Measurements from ENCODE around the gene MRPS11. TPM values are rescaled to one million over a fixed set of nuclear protein-coding genes. Genes with fewer than 3 reads are reported as not detected.

Gene MRPS11
- total and polyA plus RNA-seq, 2 of the 8 experiments (the other 6 are each of a cell fraction or from before 2014, with no cell fraction given): 41.4 to 59.2 TPM

DNA sequence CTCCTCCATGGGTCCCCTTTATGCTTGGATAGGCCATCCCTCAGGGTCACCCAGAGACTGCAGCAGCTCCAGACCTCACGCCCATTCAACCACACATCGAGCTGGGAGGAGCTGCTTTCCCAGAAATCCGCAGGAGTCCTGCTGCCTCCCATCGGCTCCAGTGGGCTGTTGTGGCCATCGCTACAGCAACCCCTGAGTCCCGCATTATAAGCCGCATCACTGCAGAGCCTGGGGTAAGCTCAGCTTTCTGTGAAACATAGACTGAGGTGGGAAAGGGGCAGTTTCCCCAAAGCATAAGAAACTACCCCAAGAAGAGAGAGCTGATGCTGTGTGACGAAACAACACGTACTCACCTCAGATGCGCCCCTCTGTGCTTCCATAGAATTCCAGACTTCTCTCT lies 36.1 kb upstream of the MRPS11 start:
- H3K18ac ChIP-seq (ENCODE audit: extremely low read depth, low read length): no peak overlapping the region
- no peak overlapping the region for H3K27ac ChIP-seq (ENCODE audit: low read depth, low read length)
- FAIRE-seq (no peak), DNase-seq (ENCODE audit: low read depth in 1 of 2, low spot score in 2 of 2) (no peak)
- POLR2A ChIA-PET (ENCODE audit: partially characterized antibody): no interaction called here
- H2BK120ac ChIP-seq (replicated peaks; ENCODE audit: low read depth, low read length): no peak overlapping the region
- H4K8ac ChIP-seq (ENCODE audit: extremely low read depth, insufficient read depth, low read length): no peak overlapping the region
- H2BK12ac ChIP-seq (ENCODE audit: low read depth, low read length): no peak overlapping the region
- no peaks in the 10 kb centered on the region for H3K79me2 ChIP-seq (ENCODE audit: control insufficient read depth in 1 of 2, insufficient read depth in 2 of 2, low read length in 2 of 2)
- no peak overlapping the region for H3K4me3 ChIP-seq (ENCODE audit: extremely low read depth in 1 of 4, insufficient read depth in 2 of 4, low read depth in 3 of 4, low read length in 4 of 4)
- no peak overlapping the region for H2BK15ac ChIP-seq (ENCODE audit: low read length)
- no peak overlapping the region for H4K91ac ChIP-seq (replicated peaks; ENCODE audit: insufficient read length, low read length)
- no peaks in the 10 kb centered on the region; the same call in 1 of the 2 replicates for H3K23me2 ChIP-seq (ENCODE audit: low read depth, low read length)
- H3K79me1 ChIP-seq (ENCODE audit: low read depth, low read length): no peaks in the 10 kb centered on the region
- H3K23ac ChIP-seq (ENCODE audit: insufficient read length): no peak overlapping the region
- 86% methylated on average over 10 of the region's 10 CpGs; no CpG with 5 or more reads in 1 of the 2 experiments for WGBS, 2 experiments (ENCODE audit: extremely low coverage in 1 of 2, insufficient coverage in 1 of 2, insufficient read length in 1 of 2, insufficient replicate concordance in 2 of 2, low coverage in 1 of 2, low lambda C conversion rate in 2 of 2, missing lambda C conversion rate in 1 of 2)
- no peak overlapping the region for H3K56ac ChIP-seq (replicated peaks; ENCODE audit: insufficient read length, low read depth, low read length)
- H3K4ac ChIP-seq (replicated peaks; ENCODE audit: insufficient read length, low read depth, low read length): no peak overlapping the region
- no peak overlapping the region for H2BK20ac ChIP-seq (ENCODE audit: low read length)
- peaks cover 0 to 6% (median 2%) of the 10 kb centered on the region in 4 experiments; a peak in 4 of 7 replicates for H3K4me1 ChIP-seq (replicated peaks in 1 of 4; ENCODE audit: control insufficient read depth in 3 of 4, insufficient read depth in 4 of 4, low read length in 3 of 4)
- H3K27me3 ChIP-seq (replicated peaks in 1 of 4; ENCODE audit: control insufficient read depth in 3 of 4, extremely low read depth in 1 of 4, insufficient read depth in 3 of 4, low read length in 3 of 4): no peaks in the 10 kb centered on the region
- no peak overlapping the region for H3K14ac ChIP-seq (ENCODE audit: insufficient read length)
- no peaks in the 10 kb centered on the region for H4K20me1 ChIP-seq (replicated peaks in 1 of 2; ENCODE audit: control insufficient read depth in 1 of 2, insufficient read depth in 2 of 2, low read length in 2 of 2)
- H3K36me3 ChIP-seq (ENCODE audit: control insufficient read depth in 2 of 4, insufficient read depth in 4 of 4, low read length in 3 of 4): no peaks in the 10 kb centered on the region
- no peak overlapping the region for H2BK5ac ChIP-seq (ENCODE audit: low read depth, low read length)
- H4K5ac ChIP-seq (ENCODE audit: insufficient read length, low read depth, low read length): no peak overlapping the region
- no peaks in the 10 kb centered on the region for H3K9me3 ChIP-seq (ENCODE audit: insufficient read depth in 2 of 2, low read depth in 1 of 2, low read length in 1 of 2)
- no peak overlapping the region for H3K9ac ChIP-seq (replicated peaks in 1 of 4; ENCODE audit: extremely low read depth in 1 of 4, low read depth in 3 of 4, low read length in 3 of 4)
- peak overlapping the region; percentile 19; the same call in 1 of the 2 replicates for H2AFZ ChIP-seq (ENCODE audit: low read length)
- H2AK5ac ChIP-seq (ENCODE audit: low read depth, low read length): no peak overlapping the region
- CTCF ChIA-PET (ENCODE audit: partially characterized antibody): interaction anchor here (1.2 to 3.3 kb wide), 3 partner anchors 19 to 157 kb away, joined by 4 to 14 read pairs (median 7); no protein-coding TSS in a partner anchor
- H3K4me2 ChIP-seq (ENCODE audit: insufficient read depth in 1 of 2, low read depth in 2 of 2, low read length in 2 of 2): no peak overlapping the region
- TF ChIP-seq SP4 (IDR thresholded peaks at IDR 0.05; ENCODE audit: low read length): no peak
- TF ChIP-seq CHD1 (IDR thresholded peaks at IDR 0.05; ENCODE audit: low read depth, low read length): no peak
- no peak for TF ChIP-seq ASH2L (IDR thresholded peaks at IDR 0.05; ENCODE audit: low read length)
- TF ChIP-seq, protein P1, sequence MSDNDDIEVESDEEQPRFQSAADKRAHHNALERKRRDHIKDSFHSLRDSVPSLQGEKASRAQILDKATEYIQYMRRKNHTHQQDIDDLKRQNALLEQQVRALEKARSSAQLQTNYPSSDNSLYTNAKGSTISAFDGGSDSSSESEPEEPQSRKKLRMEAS (IDR thresholded peaks at IDR 0.05): no peak
- TF ChIP-seq NRF1 (IDR thresholded peaks at IDR 0.05; ENCODE audit: low read depth, low read length): no peak
- TF ChIP-seq, protein P2, sequence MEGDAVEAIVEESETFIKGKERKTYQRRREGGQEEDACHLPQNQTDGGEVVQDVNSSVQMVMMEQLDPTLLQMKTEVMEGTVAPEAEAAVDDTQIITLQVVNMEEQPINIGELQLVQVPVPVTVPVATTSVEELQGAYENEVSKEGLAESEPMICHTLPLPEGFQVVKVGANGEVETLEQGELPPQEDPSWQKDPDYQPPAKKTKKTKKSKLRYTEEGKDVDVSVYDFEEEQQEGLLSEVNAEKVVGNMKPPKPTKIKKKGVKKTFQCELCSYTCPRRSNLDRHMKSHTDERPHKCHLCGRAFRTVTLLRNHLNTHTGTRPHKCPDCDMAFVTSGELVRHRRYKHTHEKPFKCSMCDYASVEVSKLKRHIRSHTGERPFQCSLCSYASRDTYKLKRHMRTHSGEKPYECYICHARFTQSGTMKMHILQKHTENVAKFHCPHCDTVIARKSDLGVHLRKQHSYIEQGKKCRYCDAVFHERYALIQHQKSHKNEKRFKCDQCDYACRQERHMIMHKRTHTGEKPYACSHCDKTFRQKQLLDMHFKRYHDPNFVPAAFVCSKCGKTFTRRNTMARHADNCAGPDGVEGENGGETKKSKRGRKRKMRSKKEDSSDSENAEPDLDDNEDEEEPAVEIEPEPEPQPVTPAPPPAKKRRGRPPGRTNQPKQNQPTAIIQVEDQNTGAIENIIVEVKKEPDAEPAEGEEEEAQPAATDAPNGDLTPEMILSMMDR (IDR thresholded peaks at IDR 0.05; ENCODE audit: control extremely low read depth in 1 of 3, insufficient read depth in 1 of 3, low read depth in 1 of 3, low read length in 3 of 3): no peak
- TF ChIP-seq JUND (IDR thresholded peaks at IDR 0.05; ENCODE audit: low read length): no peak
- TF ChIP-seq POU5F1 (IDR thresholded peaks at IDR 0.05; ENCODE audit: low read depth, low read length): no peak
- no peak for TF ChIP-seq ZNF274 (IDR thresholded peaks at IDR 0.05; ENCODE audit: borderline replicate concordance, extremely low read depth, low read length)
- TF ChIP-seq JUN (IDR thresholded peaks at IDR 0.05; ENCODE audit: low read depth, low read length): no peak
- TF ChIP-seq, protein P3, sequence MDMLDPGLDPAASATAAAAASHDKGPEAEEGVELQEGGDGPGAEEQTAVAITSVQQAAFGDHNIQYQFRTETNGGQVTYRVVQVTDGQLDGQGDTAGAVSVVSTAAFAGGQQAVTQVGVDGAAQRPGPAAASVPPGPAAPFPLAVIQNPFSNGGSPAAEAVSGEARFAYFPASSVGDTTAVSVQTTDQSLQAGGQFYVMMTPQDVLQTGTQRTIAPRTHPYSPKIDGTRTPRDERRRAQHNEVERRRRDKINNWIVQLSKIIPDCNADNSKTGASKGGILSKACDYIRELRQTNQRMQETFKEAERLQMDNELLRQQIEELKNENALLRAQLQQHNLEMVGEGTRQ (IDR thresholded peaks at IDR 0.05; ENCODE audit: low read length): no peak

All from H1 (cell line).